Measurements from ENCODE around the gene MRFAP1.
A peak's percentile ranks its signal among the peaks of the same experiment; 100 is the strongest.
"Not testable (repeated sequence)": the region's sequence is repeated elsewhere in the genome, so short reads cannot be mapped to it uniquely, and the experiment has no call there.

MRFAP1 gene

DNA sequence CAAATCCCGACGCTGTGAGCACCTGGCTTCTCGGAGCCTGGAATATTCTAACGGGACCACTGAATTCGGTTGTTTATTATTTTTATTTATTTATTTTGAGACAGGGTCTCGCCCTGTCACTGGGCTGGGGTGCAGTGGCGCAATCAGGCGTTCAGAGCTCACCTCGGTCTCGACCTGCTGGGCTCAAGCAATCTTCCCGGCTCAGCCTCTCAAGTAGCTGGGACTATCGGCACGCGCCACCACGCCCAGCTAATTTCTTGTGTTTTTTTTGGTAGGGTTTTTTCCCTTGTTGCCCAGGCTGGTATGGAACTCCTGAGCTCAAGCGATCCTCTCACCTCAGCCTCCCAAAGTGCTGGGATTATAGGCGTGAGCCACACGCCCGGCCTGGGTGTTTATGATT, 31.6 kb downstream of the MRFAP1 start:
- DNase-seq, result no peak

DNA sequence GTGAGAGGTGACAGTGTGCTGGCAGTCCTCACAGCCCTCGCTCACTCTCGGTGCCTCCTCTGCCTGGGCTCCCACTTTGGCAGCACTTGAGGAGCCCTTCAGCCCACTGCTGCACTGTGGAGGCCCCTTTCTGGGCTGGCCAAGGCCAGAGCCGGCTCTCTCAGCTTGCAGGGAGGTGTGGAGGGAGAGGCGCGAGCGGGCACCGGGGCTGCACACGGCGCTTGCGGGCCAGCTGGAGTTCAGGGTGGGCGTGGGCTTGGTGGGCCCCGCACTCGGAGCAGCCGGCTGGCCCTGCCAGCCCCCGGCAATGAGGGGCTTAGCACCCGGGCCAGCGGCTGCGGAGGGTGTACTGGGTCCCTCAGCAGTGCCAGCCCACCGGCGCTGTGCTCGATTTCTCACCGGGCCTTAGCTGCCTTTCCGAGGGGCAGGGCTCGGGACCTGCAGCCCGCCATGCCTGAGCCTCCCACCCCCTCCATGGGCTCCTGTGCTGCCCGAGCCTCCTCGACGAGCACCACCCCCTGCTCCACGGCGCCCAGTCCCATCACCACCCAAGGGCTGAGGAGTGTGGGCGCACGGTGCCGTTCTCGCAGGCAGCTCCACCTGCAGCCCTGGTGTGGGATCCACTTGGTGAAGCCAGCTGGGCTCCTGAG, 32.2 kb downstream of the MRFAP1 start:
- not testable (repeated sequence) for DNase-seq

DNA sequence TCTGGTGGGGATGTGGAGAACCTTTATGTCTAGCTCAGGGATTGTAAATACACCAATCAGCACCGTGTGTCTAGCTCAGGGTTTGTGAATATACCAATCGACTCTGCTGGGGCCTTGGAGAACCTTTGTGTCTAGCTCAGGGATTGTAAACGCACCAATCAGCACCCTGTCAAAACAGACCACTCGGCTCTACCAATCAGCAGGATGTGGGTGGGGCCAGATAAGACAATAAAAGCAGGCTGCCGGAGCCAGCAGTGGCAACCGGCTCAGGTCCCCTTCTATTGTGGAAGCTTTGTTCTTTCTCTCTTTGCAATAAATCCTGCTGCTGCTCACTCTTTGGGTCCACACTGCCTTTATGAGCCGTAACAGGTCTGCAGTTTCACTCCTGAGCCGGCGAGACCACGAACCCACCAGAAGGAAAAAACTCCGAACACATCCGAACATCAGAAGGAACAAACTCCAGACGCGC, 32.7 kb downstream of the MRFAP1 start:
- DNase-seq, result peak; percentile 76

DNA sequence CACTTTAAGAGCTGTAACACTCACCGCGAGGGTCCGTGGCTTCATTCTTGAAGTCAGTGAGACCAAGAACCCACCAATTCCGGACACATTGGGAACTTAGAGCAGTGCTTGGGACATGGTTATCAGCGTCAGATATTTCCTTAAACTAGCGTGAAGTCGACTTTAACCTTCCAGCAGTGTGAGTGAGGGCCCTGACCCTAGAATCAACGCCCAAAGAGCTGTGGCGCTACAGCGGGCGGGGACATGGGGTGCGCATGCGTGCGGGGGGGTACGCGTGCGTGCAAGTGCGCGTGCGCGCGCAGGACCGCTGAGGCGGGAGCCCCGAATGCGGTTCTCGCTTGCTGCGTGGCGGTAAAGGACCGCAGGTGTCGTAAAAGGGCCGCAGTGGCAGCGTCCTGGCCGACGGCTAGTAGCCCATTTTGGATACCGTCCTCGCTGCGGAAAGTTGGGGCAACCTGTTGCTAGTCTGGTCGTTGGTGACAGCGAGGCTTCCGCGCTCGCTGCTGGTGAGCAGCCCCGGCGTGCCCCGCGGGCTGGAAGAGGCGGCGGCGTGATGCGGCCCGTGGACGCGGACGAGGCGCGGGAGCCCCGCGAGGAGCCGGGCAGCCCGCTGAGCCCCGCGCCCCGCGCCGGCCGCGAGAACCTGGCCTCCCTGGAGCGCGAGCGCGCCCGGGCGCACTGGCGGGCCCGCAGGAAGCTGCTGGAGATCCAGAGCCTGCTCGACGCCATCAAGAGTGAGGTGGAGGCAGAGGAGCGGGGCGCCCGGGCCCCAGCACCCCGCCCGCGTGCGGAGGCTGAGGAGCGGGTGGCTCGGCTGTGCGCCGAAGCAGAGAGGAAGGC, 33.4 kb downstream of the MRFAP1 start:
- peak; percentile 95 for DNase-seq

DNA sequence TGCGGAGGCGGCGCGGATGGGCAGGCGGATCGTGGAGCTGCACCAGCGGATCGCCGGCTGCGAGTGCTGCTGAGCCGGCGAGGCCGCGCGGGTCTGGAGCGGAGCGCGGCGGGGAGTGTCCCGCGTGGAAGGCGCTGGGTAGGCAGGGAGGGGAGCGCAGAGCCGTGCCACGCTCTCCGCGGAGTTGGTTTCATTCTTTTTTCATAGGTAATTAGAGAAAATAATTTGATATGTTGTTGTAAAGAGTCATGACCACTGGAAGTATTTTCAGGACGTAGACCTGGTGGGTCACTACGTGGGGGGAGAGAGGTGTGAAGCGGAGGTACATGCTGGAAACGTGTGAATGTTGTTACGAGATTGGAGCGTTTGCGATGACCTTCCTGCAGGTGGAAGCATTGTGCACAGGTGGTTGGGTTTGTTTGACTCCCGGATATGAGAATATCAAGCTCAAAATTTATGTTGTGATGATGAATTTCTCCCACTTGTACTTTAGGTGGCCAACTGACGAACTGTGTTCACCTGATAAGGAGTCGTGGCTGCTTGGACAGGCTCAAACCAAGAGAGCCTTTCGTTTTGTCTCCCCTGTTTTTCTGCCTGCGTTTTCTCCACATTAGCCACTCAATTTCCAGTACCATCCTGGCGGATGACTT, 34.1 kb downstream of the MRFAP1 start:
- DNase-seq, result peak; percentile 84

DNA sequence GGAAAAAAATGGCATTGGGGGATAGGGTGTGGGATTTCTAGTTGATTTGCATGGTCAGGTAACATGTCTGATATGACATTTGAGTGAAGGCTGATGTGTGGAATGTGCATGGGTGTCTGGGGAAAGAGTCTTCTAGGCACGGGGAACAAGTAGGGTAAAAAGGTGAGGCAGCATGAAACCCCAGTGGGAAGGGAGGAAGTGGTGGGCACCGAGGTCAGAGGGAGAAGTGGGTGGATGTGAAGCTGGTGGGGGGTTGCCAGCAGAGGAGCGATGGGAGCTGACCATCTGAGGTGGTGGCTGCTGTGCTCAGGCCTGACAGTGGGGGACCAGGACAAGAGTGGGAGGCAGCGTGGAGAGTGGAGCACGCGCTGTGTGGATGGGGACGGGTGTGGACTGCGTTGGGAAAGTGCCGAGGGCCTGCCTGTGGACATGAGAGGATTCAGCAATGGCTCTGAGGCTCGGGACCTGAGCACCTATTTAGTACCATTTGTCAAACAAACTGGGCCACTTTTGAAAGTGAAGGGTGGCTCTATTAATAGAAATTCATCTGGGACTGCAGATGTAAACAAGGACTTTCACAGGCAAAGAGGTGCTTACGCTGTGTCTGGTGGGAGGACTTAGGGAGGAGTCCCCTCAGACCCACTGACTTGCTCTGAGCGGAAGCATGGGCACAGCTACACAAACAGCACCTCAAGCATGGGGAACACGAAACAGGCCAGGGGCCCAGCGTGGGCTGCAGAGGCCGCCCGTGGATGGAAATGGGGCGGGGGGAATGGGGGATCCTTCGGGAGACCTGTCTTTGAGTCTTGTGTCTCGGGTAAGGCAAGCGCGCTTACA, 36.5 kb downstream of the MRFAP1 start:
- no peak for DNase-seq

DNA sequence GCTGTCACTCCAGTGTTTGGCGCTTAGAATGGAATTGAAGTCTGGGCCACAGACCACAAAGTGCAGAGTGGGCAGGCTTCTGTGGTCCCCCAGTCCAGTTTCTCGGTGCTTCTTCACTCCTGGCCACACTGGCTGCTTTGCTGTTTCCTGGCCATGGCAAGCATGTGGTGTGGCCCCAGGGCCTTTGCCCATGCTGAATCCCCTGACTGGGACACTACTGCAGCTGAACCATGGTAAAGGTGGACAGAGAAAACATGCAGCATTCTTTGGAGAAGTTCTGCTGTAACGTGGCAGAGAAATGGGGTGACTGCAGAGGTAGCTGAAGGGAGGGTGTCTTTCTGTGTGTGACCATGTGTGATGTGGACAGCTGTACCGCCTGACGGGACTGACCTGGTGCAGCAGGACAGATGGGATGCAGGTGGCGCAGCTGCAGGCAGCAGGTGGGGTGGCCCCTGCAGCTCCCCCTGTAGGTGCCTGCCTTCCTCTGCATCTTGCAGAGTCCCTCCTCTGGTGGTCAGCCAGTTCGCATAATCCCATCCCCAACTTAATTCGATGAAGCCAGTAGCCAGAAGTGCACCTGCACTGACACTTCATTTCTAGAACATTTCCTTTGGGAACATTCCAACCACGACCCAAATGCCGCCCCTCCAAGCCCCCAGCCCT, 40.0 kb downstream of the MRFAP1 start:
- DNase-seq, result no peak

DNA sequence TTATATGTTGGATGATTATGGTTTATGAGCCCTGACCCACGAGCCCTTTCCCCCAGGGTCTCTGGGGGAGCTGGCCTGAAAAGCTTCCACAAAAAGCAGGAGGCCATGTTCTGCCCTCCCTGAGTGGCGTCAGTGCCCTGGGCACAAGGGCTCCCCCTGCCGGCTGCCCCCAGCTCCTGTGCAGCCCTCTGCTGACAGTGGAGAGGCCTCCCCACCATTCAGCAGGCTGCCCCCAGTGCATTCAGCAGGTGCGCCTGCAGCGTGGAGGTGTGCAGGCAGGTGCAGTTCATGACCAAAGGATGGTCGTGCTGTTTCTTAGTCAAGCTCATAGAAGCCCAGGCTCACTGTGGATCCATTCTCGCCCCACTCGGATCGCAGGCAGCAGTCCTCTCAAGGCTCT, 40.7 kb downstream of the MRFAP1 start:
- DNase-seq, result no peak

DNA sequence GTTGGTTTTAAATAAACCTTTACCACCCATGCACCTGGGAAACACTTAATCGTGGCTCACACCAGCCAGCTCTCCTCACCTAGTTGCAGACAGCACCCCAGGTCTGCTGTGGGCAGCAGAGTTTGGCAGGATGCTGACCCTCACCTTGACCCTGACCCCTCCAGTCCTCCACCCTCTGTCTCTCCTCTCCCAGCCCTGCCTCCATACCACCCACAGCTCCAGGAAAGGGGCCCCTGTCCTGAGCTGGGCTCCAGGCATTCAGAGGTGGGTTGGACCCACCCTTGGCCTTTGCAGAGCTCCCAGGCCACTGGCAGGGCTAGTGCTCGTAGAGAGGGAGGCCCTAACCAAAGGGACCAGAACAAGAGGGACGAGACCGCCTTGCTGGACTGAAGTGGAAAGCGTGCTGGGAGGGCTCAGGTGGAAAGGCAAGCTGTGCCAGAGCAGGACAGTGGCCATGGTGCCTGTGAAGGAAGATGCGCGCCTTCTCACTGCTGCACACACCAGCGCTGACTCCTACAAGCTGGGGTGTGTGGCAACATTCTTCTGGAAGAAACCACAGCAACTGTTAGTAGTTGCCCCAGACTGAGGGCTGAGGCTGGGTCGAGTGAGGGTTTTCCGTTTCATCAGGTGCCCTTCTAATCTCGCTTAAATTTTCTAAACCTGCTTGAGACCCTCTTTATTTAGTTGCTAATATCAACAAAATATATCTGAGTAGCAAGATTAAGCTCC, 42.5 kb downstream of the MRFAP1 start:
- no peak for DNase-seq

DNA sequence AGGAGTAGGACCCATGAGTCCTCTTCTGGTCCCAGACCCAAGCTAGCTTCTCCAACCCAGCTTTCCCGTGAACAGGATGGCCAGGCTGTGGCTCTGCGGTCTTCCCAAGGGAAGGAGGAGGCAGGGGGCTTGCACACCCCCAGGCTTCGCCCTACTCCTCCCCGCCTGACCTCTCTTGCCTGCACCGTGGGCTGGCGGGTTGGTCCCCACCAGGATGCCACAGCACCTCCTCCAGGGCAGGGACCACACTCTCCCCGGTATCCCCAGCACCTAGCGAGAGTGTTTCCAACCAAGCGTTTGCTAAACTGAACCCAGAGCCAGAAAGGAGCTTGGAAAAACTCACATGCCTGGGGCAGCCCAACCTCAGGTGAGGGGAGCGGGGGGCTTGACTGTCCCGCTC, 44.2 kb downstream of the MRFAP1 start:
- no peak for DNase-seq

DNA sequence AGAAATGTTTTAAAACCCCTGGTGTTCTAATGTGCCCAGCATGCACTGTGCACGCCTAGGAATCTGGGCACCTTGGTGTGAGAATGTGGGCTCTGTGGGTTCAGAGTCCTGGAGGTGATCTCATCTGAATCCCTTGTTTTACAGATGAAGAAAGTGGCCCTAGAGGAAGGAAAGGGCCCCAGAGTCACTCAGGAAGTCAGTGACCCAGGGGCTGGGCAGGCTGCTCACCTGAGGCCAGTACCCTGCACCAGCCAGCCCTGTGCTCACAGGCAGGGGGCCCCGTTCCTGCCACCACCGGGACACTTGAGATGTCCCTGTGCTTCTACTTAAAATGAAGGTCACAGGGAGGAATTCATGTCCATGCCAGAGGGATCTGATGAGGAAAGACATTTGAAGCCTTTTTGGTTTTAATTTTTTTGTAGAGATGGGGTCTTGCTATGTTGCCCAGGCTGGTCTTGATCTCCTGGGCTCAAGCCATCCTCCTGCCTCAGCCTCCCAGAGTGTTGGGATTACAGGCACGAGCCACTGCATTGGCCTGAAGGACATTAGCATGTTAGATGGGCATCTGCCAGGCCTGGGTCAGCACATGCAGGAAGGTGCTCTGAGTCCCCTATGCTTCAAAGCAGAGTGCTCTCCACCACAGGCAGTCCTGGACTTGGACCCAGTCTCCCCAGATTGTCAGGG, 45.8 kb downstream of the MRFAP1 start:
- no peak for DNase-seq

DNA sequence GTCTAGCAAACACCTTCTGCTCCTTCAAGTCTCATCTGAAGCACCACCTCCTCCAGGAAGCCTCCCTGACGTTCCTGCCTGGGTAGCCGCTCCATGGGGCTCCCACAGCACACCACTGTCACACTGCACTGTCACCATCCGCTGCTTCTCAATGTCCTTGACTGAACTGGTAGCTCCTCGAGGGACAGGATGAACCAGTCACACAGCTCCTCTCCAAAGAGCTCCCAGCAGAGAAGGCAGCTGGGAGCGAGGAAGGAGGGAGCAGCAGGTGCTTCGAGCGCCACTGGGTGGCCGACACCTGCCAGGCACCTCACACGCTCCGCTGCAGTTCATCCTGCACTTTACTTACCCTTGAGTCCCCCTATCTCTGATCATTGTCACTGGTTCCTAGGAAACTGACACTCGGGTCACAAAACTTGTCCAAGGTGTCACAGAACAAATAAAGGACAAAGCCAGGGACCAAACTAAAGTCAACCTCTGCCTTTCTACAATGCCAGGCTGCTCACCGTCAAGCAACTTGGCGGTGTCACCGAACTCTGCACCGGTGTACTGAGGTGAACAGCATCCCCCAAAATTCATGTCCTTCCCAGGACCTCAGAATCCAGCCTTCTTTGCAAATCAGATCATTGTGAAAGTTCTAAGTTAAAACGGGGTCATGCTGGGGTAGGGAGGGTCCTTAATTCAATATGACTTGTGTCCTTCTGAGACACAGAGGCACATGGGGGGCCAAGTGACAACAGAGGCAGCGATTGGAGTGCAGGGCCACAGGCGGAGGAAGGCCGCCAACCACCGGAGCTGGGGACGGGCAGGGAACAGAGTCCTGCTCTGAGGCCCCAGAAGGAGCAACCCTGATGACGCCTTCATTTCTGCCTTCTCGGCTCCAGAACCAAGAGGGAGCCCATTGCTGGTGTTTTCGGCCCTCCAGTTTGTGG, 47.7 kb downstream of the MRFAP1 start:
- DNase-seq, result no peak

DNA sequence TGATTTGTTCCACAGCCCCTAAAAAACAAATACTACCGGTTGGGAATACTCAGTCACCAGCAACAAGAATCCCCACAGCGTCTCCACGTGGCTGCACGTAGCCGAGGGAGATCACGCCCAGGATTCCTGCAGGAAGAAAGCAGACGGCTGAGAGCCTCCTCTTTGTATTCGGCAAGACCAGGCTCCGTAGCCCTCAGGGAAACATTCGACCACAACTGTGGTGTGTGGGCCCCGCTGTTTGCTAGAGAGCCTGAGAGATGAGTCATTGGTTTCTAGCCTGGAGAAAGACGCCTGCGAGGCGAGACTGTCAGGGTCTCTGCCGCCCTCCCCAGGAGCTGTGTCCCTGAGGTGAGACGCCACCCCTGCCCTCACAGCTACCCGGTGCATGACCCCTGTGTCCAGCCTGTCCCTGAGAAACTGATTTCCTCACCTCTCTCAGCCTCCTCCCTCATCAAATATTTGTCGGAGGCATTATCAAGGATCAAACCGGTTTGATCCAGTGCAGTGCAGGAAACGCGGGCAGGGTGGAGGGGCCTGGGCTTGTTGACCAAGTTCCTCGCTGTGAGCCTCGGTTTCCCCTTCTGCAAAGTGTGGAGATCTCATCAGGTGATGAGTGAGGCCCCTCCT, 48.5 kb downstream of the MRFAP1 start:
- peak; percentile 66 for DNase-seq

DNA sequence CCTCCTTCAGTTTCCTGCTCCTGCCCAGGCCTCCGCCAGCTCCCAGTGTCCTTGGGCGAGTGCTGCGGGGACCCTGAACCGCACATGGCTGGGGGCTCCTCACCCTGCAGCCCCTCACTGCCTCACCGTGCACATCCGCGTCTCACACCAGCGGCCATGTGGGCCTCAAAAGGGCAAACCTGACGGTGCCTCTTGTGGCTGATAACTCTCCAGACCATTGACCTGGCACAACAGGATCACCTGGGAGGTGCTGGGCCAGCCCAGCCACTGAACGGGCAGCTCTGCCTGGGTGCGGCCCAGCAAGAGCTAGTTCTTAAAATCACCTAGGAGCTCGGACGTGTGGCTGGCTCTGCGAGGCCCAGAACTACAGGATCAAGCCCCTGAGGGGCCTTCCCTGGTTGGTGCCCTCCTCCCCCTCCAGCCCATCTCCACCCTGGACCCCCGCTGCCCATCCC, 49.0 kb downstream of the MRFAP1 start:
- DNase-seq, result no peak
